ENCODE results near the gene BICDL2. TPM values are rescaled to one million over a fixed set of nuclear protein-coding genes. Genes with fewer than 3 reads are reported as not detected.

BICDL2 gene
- total and polyA plus RNA-seq, 8 donors = 18.4 to 693 (median 47.2) TPM

DNA sequence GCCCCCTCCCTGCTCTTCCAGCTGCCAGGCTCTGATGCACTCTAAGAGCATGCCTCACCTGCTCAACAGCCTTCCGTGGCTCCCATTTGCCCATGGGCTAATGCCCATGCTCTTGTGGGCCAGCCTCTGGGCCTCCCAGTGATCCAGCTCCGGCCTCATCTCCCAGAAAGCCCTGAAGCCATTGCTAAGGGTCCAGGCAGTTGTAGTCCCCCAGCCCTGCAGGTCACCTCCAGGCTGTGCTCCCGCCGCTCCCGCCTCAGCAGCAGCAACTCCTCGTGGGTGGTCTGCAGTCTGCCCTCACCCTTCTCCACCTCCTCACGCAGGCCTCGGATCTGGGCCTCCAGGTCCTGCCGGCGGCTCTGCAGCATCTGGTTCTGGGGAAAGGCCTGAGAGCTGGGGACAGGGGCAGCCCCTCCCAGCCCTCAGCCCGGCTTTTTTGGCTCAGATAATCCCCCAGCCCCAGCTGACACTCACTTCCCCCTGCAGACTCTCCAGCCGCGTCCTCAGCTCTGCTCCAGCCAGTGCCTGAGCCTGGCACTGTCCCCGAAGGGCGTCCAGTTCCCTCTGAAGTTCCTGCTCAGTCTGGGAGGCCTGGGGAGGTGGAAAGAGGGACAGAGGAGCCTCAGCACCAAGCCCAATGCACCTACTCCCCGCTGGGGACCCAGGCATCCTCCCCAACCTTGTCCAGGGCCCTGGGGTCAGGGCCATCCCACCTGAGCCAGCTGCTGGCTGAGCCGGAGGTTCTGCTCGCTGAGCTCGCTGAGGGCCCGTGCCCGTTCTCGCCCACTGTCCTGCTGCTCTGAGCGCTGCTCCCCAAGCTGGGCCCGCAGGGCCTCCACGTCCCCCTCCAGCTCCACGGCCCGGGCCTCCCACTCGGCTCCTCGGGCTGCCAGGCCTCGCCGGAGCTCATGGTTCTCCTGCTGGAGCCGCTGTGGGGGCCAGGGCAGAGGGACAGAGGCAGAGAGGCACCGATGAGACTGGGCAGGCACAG, 6.2 kb downstream of the BICDL2 start:
- Histone ChIP-seq H3K9me3 (no peaks in the 10 kb centered on the region), H3K27me3 (peaks cover 3 to 73% (median 36%) of the 10 kb centered on the region in 3 donors), H3K36me3 (peaks cover 14 to 41% (median 22%) of the 10 kb centered on the region in 4 donors), H3K27ac (no peak overlapping the region), H3K4me3 (no peak overlapping the region), H3K4me1 (peaks cover 10 to 44% (median 38%) of the 10 kb centered on the region in 4 donors)
- TF ChIP-seq EP300 (IDR thresholded peaks at IDR 0.05) = no peak
- TF ChIP-seq POLR2AphosphoS5 (IDR thresholded peaks at IDR 0.05) = no peak
- TF ChIP-seq, protein P1, sequence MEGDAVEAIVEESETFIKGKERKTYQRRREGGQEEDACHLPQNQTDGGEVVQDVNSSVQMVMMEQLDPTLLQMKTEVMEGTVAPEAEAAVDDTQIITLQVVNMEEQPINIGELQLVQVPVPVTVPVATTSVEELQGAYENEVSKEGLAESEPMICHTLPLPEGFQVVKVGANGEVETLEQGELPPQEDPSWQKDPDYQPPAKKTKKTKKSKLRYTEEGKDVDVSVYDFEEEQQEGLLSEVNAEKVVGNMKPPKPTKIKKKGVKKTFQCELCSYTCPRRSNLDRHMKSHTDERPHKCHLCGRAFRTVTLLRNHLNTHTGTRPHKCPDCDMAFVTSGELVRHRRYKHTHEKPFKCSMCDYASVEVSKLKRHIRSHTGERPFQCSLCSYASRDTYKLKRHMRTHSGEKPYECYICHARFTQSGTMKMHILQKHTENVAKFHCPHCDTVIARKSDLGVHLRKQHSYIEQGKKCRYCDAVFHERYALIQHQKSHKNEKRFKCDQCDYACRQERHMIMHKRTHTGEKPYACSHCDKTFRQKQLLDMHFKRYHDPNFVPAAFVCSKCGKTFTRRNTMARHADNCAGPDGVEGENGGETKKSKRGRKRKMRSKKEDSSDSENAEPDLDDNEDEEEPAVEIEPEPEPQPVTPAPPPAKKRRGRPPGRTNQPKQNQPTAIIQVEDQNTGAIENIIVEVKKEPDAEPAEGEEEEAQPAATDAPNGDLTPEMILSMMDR (IDR thresholded peaks at IDR 0.05) = no peak
- TF ChIP-seq POLR2A (IDR thresholded peaks at IDR 0.05) = no peak
- no peak for DNase-seq
- intact Hi-C loops (cut with DNase I; ENCODE audit: low total_unique reads) = no loop called here
- 77 to 87% (median 84%) methylated on average over 16 to 33 of the region's 33 CpGs for WGBS, 5 donors

GRCh38 chr16:3029491-3030221, 7.1 kb downstream of the BICDL2 start:
- WGBS, 5 donors = 27 to 54% (median 49%) methylated on average over 44 to 59 of the region's 59 CpGs
- TF ChIP-seq EP300 (IDR thresholded peaks at IDR 0.05) = no peak
- no peak for TF ChIP-seq POLR2AphosphoS5 (IDR thresholded peaks at IDR 0.05)
- TF ChIP-seq, protein P1 (IDR thresholded peaks at IDR 0.05) = no peak
- intact Hi-C loops (cut with DNase I; ENCODE audit: low total_unique reads) = no loop called here
- DNase-seq = peak in 1 of 2 donors; percentile 72
- peaks cover 14 to 41% (median 23%) of the 10 kb centered on the region in 4 donors for H3K36me3 ChIP-seq
- peak overlapping the region in 2 of 4 donors; percentile 3 to 6 for H3K4me3 ChIP-seq
- H3K27me3 ChIP-seq = peaks cover 3 to 65% (median 30%) of the 10 kb centered on the region in 3 donors
- peaks cover 11 to 46% (median 41%) of the 10 kb centered on the region in 4 donors for H3K4me1 ChIP-seq
- no peaks in the 10 kb centered on the region for H3K9me3 ChIP-seq
- no peak overlapping the region for H3K27ac ChIP-seq

GRCh38 chr16:3028716-3029319, 7.9 kb downstream of the BICDL2 start:
- Histone ChIP-seq H3K4me3 (peak overlapping the region in 3 of 4 donors; percentile 2 to 21 (median 16)), H3K36me3 (peaks cover 14 to 41% (median 23%) of the 10 kb centered on the region in 4 donors), H3K9me3 (no peaks in the 10 kb centered on the region), H3K4me1 (peaks cover 16 to 51% (median 47%) of the 10 kb centered on the region in 4 donors), H3K27me3 (peaks cover 3 to 56% (median 29%) of the 10 kb centered on the region in 3 donors), H3K27ac (no peak overlapping the region)
- TF ChIP-seq EP300 (IDR thresholded peaks at IDR 0.05) (no peak), POLR2AphosphoS5 (IDR thresholded peaks at IDR 0.05) (no peak), POLR2A (IDR thresholded peaks at IDR 0.05) (no peak)
- TF ChIP-seq, protein P1 (IDR thresholded peaks at IDR 0.05) = no peak
- intact Hi-C loops (cut with DNase I; ENCODE audit: low total_unique reads) = no loop called here
- WGBS, 5 donors = 39 to 55% (median 50%) methylated on average over 12 to 15 of the region's 15 CpGs
- no peak for DNase-seq
